HG03097 (cell line): ENCODE results near the gene GPR15.

Experiments
- ATAC-seq: cut with Tn5 transposase; IDR thresholded peaks from one replicate; pipeline ENCODE4 v1.9.1; 2021; ENCODE audit not compliant: unreplicated experiment, low FRiP score

GPR15 gene

GRCh38 chr3:98529856-98530459, 1.8 kb upstream of the GPR15 start:
- no peak for ATAC-seq

GRCh38 chr3:98530676-98531075, 1.1 kb upstream of the GPR15 start:
- no peak for ATAC-seq

- no peak for ATAC-seq
Measured at GRCh38 chr3:98532275-98532637, 478 bp downstream of the GPR15 start.

GRCh38 chr3:98532709-98533571, 1.2 kb downstream of the GPR15 start:
- no peak for ATAC-seq

- ATAC-seq: no peak
Measured at GRCh38 chr3:98534168-98534567, 2.4 kb downstream of the GPR15 start.

GRCh38 chr3:98534734-98535133, 3.0 kb downstream of the GPR15 start:
- ATAC-seq: no peak

GRCh38 chr3:98536456-98537017, 4.8 kb downstream of the GPR15 start:
- peak; percentile 67 for ATAC-seq

- ATAC-seq: peak; percentile 37
Measured at GRCh38 chr3:98540346-98540745, 8.6 kb downstream of the GPR15 start.

GRCh38 chr3:98541695-98542094, 9.9 kb downstream of the GPR15 start:
- no peak for ATAC-seq

GRCh38 chr3:98542623-98543022, 10.8 kb downstream of the GPR15 start:
- ATAC-seq: no peak

GRCh38 chr3:98545940-98546339, 14.2 kb downstream of the GPR15 start:
- ATAC-seq: peak; percentile 34

GRCh38 chr3:98548544-98548943, 16.8 kb downstream of the GPR15 start:
- no peak for ATAC-seq

GRCh38 chr3:98550833-98551232, 19.1 kb downstream of the GPR15 start:
- no peak for ATAC-seq

GRCh38 chr3:98551236-98551635, 19.5 kb downstream of the GPR15 start:
- no peak for ATAC-seq

- no peak for ATAC-seq
Measured at GRCh38 chr3:98551754-98552153, 20.0 kb downstream of the GPR15 start.

GRCh38 chr3:98552232-98553020, 20.6 kb downstream of the GPR15 start:
- no peak for ATAC-seq

- no peak for ATAC-seq
Measured at GRCh38 chr3:98553021-98553563, 21.3 kb downstream of the GPR15 start.

GRCh38 chr3:98553753-98554152, 22.0 kb downstream of the GPR15 start:
- ATAC-seq: no peak

- ATAC-seq: no peak
Measured at GRCh38 chr3:98554580-98554979, 22.8 kb downstream of the GPR15 start.

GRCh38 chr3:98555025-98555379, 23.2 kb downstream of the GPR15 start:
- ATAC-seq: no peak
